Measurements from ENCODE around the gene CENPE.
A peak's percentile ranks its signal among the peaks of the same experiment; 100 is the strongest.
"Not testable (repeated sequence)": the region's sequence is repeated elsewhere in the genome, so short reads cannot be mapped to it uniquely, and the experiment has no call there.

CENPE gene

GRCh38 chr4:103197765-103198110 lies 405 bp downstream of the CENPE start:
- Histone ChIP-seq H3K36me3 (ENCODE audit: insufficient read depth) (no peaks in the 10 kb centered on the region; the same call in 1 of the 2 replicates), H3K4me2 (peak overlapping the region; percentile 96), H3K4me1 (ENCODE audit: low read depth, poor library complexity, severe bottlenecking) (peaks cover 11% of the 10 kb centered on the region), H3K9ac (peak overlapping the region; percentile 79), H3K4me3 (IDR thresholded peaks at IDR 0.05; ENCODE audit: insufficient read depth, low read depth, low read length) (peak overlapping the region; percentile 57), H4K20me1 (ENCODE audit: insufficient read depth) (no peaks in the 10 kb centered on the region), H3K27me3 (ENCODE audit: insufficient read depth, low read depth) (no peaks in the 10 kb centered on the region), H3K27ac (peak overlapping the region; percentile 29), H3K79me2 (ENCODE audit: insufficient read depth, low read depth) (peaks cover 13% of the 10 kb centered on the region), H2AFZ (ENCODE audit: low read depth) (peak overlapping the region; percentile 86)
- TF ChIP-seq CTCF (conservative IDR thresholded peaks at IDR 0.05; ENCODE audit: low read depth, low read length) = no peak

GRCh38 chr4:103193457-103193856 lies 4.7 kb downstream of the CENPE start:
- Histone ChIP-seq H2AFZ (ENCODE audit: low read depth) (no peak overlapping the region), H3K4me2 (no peak overlapping the region), H4K20me1 (ENCODE audit: insufficient read depth) (no peaks in the 10 kb centered on the region), H3K4me1 (ENCODE audit: low read depth, poor library complexity, severe bottlenecking) (peaks cover 11% of the 10 kb centered on the region), H3K4me3 (IDR thresholded peaks at IDR 0.05; ENCODE audit: insufficient read depth, low read depth, low read length) (no peak overlapping the region), H3K9ac (no peak overlapping the region), H3K27ac (no peak overlapping the region), H3K27me3 (ENCODE audit: insufficient read depth, low read depth) (no peaks in the 10 kb centered on the region), H3K79me2 (ENCODE audit: insufficient read depth, low read depth) (peaks cover 13% of the 10 kb centered on the region), H3K36me3 (ENCODE audit: insufficient read depth) (no peaks in the 10 kb centered on the region; the same call in 1 of the 2 replicates)
- TF ChIP-seq CTCF (conservative IDR thresholded peaks at IDR 0.05; ENCODE audit: low read depth, low read length) = no peak

- TF ChIP-seq CTCF (conservative IDR thresholded peaks at IDR 0.05; ENCODE audit: low read depth, low read length) = no peak
- Histone ChIP-seq H4K20me1 (ENCODE audit: insufficient read depth) (no peaks in the 10 kb centered on the region), H3K9ac (no peak overlapping the region), H3K4me3 (IDR thresholded peaks at IDR 0.05; ENCODE audit: insufficient read depth, low read depth, low read length) (no peak overlapping the region), H2AFZ (ENCODE audit: low read depth) (no peak overlapping the region), H3K27me3 (ENCODE audit: insufficient read depth, low read depth) (no peaks in the 10 kb centered on the region), H3K4me1 (ENCODE audit: low read depth, poor library complexity, severe bottlenecking) (no peaks in the 10 kb centered on the region), H3K27ac (no peak overlapping the region), H3K4me2 (no peak overlapping the region), H3K36me3 (ENCODE audit: insufficient read depth) (0 out of 2 replicates have a peak, but pooled peaks cover 7% of the 10 kb centered on the region), H3K79me2 (ENCODE audit: insufficient read depth, low read depth) (no peaks in the 10 kb centered on the region)
Measured at GRCh38 chr4:103171006-103171405, 27.1 kb downstream of the CENPE start.

GRCh38 chr4:103169750-103170149 lies 28.4 kb downstream of the CENPE start:
- not testable (repeated sequence) for H3K4me1 ChIP-seq (ENCODE audit: low read depth, poor library complexity, severe bottlenecking); H3K27me3 ChIP-seq (ENCODE audit: insufficient read depth, low read depth); H4K20me1 ChIP-seq (ENCODE audit: insufficient read depth); H3K79me2 ChIP-seq (ENCODE audit: insufficient read depth, low read depth); H3K27ac ChIP-seq; H2AFZ ChIP-seq (ENCODE audit: low read depth); H3K4me3 ChIP-seq (IDR thresholded peaks at IDR 0.05; ENCODE audit: insufficient read depth, low read depth, low read length); H3K4me2 ChIP-seq; H3K36me3 ChIP-seq (ENCODE audit: insufficient read depth); H3K9ac ChIP-seq

GRCh38 chr4:103168993-103169392 lies 29.1 kb downstream of the CENPE start:
- Histone ChIP-seq H4K20me1 (ENCODE audit: insufficient read depth) (no peaks in the 10 kb centered on the region), H3K36me3 (ENCODE audit: insufficient read depth) (0 out of 2 replicates have a peak, but pooled peaks cover 7% of the 10 kb centered on the region), H3K4me3 (IDR thresholded peaks at IDR 0.05; ENCODE audit: insufficient read depth, low read depth, low read length) (no peak overlapping the region), H3K79me2 (ENCODE audit: insufficient read depth, low read depth) (no peaks in the 10 kb centered on the region), H3K4me1 (ENCODE audit: low read depth, poor library complexity, severe bottlenecking) (no peaks in the 10 kb centered on the region), H3K27ac (no peak overlapping the region), H3K9ac (no peak overlapping the region), H2AFZ (ENCODE audit: low read depth) (no peak overlapping the region), H3K4me2 (no peak overlapping the region), H3K27me3 (ENCODE audit: insufficient read depth, low read depth) (no peaks in the 10 kb centered on the region)
- no peak for TF ChIP-seq CTCF (conservative IDR thresholded peaks at IDR 0.05; ENCODE audit: low read depth, low read length)

Measured in KMS-11 (cell line).